GM19452 (cell line): ENCODE measurements around the gene PNCK.

Source experiments
- ATAC-seq: cut with Tn5 transposase; IDR thresholded peaks from one replicate; pipeline ENCODE4 v1.9.1; 2021; ENCODE audit not compliant: unreplicated experiment

The PNCK gene

DNA sequence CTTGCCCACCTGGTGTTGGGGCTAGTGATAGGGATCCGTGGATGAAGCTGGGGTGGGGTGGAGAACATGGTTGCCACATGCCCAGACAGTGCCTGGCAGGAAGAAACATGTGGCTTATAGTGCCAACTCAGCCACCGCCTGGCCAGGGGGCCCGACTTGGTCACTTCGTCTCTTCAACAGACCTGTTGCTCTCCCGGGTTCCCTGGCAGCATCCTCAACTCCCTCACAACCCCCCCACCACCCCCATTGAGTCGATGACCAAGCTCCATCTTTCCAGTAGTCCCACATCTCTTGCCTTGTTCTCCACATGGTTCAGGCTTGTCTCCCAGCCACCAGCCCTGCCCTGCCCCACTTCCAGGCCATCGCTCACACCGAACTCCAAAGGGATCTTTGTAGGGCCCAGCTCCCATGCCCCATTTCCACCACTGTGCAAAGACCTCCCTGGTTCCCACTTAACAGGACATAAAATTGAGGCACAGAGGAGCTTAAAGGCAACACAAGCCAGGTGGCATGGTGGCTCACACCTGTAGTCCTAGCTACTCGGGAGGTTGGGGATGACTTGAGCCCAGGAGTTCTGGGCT, 7.8 kb downstream of the PNCK start:
- ATAC-seq, result no peak

DNA sequence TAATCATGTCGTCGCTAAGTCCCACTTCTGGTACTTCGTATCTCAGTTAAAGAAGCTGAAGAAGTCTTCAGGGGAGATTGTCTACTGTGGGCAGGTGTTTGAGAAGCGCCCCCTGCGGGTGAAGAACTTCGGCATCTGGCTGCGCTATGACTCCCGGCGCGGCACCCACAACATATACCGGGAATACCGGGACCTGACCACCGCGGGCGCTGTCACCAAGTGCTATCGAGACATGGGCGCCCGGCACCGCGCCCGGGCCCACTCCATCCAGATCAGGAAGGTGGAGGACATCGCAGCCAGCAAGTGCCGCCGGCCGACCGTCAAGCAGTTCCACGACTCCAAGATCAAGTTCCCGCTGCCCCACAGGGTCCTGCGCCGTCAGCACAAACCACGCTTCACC, 11.3 kb downstream of the PNCK start:
- ATAC-seq, result no peak

DNA sequence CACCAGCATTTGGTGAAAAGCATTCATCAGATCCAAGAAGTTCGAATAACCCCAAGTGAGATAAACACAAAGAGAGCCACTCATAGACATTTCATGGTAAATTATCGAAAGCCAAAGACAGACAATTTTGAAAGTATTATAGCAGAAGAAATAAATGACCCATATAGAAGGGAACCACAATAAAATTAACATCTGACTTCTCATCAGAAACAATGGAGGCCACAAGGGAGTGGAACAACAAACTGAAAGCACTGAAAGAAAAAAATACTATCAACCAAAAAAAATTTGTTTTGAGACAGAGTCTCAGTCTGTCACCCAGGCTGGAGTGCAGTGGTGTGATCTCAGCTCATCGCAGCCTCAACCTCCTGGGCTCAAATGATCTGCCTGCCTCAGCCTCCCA, 14.3 kb downstream of the PNCK start:
- no peak for ATAC-seq

DNA sequence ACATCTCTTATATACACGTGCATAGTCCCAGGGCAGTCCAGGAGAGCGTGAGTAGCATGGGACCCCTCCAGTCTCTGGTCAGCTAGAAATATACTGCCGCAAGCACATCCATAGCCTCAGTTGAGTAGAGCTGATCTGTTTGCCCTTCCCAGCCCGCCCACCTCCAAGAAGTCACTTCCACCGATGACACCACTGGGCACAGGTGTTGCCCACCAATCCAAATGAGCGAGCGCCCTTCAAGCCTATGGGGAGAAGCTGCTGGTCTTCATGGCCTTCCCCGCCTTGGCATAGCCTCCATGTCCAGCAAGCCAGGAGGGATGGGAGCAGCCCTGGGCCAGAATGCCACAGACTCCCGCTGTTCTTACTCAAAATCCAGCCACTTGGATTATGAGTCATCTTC, 16.5 kb downstream of the PNCK start:
- no peak for ATAC-seq

DNA sequence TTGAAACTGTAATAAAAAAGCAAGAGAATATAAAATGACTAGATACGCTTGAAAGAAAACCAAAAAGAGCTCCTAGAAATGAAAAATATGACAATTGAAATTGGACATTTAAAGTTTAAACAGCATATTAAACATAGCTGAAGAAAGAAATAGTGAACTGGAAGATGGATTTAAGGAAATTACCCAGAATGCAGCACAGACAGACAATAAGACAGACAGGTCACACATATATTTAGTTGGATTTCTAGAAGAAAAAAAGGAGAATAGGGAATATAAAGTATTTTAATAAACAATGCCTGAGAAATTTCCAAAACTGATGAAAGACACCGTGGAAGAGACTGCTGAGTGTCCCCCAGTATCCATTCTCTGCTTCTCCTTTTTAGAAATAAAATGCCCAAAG, 20.1 kb downstream of the PNCK start:
- ATAC-seq, result no peak

DNA sequence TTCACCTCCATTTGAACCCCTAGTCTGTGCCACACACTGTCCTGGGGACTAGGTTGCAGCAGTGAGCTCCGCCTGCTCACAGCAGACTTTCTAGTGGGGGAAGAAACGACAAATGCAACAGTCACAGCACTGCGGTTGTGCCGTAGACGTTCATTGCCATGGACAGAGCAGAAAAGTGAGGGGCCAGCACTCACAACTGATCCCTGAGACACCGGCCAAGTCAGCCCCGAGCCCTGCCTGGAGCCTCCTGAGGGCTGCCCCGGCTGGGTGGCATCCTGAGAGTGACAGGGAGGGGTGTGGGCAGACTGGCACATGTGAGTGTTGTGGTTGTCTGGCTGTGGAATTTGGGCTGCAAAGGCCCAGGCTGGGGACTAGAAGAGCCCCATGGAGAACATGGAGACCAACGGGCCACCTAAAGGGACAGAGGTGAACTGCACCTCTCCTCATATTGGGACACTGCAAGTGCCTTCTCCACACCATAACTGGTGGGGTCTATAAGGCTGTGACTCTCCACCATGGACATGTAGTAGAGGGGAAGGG, 22.0 kb downstream of the PNCK start:
- no peak for ATAC-seq

DNA sequence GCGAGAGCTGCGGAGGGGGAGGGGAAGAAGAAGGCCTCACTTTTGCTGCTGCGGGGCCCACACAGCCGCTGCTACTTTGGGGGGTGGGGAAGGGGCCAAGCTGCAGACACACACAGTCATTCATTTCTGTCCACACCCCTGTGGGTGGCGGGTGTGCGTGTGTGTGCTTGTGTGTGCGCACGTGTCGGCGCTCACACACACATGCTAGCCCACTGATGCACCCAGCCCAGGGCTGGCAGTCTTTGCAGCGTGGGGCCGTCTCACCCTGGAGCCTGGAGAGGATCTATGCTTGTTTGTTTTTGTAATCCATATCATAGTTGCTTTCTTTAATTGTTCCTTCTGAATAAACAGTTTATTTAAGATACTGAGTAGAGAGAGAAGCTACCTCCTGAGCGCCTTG, 22.7 kb downstream of the PNCK start:
- ATAC-seq, result no peak

DNA sequence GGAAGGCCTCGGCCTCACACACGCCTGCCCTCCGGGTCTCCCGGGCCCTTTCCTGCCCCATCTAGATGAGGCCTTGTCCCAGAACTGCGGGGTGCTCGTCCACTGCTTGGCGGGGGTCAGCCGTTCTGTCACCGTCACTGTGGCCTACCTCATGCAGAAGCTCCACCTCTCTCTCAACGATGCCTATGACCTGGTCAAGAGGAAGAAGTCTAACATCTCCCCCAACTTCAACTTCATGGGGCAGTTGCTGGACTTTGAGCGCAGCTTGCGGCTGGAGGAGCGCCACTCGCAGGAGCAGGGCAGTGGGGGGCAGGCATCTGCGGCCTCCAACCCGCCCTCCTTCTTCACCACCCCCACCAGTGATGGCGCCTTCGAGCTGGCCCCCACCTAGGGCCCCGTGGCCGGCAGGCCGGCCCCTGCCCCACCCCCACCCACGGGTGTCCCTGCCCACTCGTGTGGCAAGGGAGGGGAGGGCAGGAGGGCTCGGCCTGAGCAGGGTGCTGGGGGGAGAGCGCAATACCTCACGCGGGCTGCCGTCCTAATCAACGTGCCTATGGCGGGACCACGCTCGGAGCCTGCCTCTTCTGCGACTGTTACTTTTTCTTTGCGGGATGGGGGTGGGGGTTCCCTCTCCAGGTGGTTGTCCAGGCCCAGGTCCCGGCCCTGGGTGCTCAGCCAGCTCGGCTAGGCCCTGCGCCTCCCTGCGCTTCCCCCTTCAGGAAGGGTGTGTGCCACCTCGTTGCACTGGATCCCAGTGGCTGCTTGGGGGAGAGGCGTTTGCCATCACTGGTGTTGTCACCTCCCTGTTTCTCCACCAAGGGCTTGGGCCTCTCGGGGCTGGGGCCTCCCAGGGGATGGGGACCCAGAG, 23.5 kb downstream of the PNCK start:
- ATAC-seq, result no peak

DNA sequence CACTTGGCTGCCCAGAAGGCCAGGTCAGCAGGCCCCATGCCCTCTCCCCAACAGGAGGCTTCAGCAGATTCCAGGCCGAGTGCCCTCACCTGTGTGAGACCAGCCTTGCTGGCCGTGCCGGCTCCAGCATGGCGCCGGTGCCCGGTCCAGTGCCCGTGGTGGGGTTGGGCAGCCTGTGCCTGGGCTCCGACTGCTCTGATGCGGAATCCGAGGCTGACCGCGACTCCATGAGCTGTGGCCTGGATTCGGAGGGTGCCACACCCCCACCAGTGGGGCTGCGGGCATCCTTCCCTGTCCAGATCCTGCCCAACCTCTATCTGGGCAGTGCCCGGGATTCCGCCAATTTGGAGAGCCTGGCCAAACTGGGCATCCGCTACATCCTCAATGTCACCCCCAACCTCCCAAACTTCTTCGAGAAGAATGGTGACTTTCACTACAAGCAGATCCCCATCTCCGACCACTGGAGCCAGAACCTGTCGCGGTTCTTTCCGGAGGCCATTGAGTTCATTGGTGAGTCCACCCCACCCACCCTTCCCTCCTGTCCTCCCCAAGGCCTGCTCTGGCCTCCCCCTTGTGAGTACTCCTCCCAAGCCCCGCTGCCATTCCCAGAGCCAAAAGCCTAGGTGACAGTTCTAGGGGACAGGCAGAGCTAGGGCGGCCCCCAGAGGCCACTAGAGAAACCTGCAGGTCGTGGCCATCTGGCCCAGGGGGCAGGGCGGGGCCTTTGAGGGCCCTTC, 24.3 kb downstream of the PNCK start:
- ATAC-seq, result no peak

DNA sequence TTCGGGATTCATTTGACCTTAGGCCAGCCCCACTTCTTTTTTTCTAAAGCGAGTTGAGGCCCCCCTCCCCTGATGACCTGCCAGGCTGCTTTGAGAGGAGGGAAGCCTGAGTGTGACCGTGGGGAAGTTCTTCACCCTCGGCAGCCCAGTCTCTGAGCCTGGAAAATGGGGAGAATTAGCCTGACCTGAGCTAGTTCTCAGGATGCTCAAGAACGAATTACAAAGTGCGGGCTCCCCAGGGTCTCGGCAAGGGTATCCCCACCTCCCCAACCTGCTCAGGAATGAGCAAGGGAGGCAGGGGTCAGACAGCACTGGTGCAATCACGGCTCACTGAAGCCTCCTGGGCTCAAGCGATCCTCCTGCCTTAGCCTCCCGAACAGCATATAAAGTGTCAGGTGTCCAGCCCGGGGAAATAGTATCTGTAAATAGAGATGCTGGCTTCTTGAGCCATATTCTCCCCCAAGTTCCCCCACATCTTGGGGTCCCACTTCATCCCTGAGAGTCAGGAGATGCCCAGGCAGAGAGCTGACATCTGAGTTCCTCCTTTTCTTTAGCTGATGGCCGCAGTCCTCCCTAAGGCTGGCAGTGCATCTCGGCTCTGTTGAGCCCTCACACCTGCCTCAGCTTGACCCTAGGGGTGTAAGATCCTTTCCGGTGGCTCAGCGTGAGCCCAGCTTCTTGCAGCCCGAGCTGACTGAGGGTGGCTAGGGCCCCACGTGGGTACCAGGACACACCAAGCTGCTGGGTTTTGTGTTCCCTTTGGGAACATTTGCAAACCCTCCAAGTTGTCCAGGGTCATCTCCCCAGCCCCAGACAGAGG, 25.0 kb downstream of the PNCK start:
- ATAC-seq, result no peak

DNA sequence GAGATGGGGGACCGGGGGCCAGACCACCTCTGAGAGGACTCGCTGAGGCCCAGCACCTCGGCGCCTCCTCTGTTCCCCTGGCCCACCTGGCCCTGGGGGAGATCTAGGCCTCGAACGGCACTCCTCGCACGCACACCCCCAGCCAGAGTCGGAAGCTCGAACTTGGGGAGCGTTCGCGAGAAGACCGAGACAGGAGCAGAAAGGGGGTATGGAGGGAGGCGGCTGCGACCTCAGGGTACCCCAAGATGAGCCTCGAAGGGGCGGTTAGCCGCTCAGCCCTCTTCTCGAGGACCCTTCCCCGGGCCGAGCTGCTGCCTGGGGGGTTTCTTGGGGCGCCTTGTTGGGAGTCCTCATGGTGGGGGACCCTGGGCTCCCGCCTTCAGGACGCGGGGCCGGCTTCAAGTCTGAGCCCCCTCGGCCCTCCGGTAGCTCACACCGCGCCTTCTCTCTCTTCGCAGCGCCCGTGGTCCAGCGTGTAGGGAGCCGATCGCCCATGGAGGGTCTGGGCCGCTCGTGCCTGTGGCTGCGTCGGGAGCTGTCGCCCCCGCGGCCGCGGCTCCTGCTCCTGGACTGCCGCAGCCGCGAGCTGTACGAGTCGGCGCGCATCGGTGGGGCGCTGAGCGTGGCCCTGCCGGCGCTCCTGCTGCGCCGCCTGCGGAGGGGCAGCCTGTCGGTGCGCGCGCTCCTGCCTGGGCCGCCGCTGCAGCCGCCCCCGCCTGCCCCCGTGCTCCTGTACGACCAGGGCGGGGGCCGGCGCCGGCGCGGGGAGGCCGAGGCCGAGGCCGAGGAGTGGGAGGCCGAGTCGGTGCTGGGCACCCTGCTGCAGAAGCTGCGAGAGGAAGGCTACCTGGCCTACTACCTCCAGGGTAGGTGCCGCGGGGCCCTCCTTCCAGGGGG, 25.9 kb downstream of the PNCK start:
- ATAC-seq, result no peak

DNA sequence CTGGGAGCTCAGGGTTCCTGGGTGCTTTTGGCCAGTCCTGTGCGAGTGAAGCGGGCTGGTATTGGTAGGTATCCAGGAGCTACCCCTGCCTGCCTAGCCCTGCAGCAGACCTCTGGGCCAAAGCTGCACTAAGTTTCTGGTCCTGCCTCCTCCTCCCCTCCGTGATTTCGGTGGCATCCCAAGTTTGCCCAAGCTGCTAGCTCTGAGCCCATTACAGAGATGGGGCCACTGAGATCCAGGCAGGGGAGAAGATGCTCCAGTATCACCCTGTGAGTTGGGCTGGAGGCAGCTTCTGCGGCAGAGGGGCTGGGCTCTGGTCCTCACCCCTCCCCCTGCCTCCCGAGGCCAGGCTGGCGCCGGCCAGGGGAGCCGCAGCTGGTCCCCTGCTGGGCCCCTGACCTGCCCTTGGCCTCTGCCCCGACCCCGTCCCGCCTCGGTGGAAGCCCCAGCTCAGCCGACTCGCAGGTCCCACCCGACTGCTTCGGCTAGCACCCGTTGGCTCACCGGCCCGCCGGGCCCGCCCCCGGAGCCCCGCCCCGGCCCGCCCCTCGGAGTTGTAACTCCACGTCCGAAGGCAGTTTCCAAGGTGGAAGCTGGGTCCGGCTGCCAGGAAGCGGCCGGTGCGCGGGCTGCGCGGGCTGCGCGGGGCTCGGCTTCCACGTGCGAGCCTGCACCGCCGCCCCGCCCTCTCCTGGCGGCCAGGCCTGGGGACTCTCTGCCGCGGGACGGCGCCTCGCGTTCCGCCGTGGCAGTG, 26.8 kb downstream of the PNCK start, which contains the start of gene DUSP9:
TSS of gene DUSP9 (plus strand) at position 584 of the 754 bp plus-strand sequence. CDS start 751 bp downstream, outside the sequence.
- no peak for ATAC-seq

DNA sequence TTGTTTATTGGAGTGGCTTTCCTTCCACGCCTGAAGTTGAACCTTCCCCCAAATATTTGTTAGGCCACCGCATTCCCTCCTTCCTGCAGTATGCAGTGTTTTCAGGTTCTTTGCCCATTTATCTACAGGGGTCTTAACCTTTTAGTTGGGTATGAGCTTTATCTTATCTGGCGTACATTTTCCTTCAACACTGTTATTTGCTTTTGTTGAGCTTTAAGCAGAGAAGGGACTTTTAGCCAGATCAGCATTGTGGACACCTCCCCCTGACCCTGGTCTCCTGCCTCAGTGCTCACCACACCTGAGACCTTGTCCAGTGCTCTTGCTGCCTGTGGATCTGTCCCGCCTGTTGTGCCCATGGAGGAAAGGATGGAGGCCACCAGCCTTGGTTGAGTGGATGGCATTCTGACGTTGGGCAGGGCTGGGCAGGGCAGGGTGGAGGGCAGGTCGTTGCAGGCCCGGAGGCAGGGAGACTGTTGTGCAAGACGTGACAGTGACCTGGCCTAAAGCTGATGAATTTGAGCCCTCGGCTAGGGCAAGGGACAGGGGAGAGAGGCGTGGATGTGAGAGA, 27.6 kb downstream of the PNCK start:
- ATAC-seq, result no peak

DNA sequence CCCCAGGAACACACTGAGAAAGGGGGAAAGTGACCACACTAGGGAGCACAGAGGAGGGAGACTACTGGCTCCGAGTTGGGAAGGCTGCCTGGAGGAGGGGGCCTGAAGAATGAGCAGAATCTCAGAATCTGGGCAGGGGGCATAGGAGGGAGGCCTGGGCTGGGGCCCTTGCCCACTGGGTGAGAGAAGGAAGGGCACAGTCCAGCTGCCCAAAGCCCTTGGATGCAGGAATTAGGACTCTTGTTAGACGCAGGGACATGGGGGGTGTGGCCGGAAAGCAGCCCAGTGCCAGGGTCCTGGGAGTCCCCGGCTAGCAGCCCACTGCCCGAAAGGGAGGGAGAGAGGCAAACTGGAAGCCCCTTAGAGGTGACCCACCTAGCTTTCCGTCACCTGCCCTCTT, 28.5 kb downstream of the PNCK start:
- no peak for ATAC-seq

DNA sequence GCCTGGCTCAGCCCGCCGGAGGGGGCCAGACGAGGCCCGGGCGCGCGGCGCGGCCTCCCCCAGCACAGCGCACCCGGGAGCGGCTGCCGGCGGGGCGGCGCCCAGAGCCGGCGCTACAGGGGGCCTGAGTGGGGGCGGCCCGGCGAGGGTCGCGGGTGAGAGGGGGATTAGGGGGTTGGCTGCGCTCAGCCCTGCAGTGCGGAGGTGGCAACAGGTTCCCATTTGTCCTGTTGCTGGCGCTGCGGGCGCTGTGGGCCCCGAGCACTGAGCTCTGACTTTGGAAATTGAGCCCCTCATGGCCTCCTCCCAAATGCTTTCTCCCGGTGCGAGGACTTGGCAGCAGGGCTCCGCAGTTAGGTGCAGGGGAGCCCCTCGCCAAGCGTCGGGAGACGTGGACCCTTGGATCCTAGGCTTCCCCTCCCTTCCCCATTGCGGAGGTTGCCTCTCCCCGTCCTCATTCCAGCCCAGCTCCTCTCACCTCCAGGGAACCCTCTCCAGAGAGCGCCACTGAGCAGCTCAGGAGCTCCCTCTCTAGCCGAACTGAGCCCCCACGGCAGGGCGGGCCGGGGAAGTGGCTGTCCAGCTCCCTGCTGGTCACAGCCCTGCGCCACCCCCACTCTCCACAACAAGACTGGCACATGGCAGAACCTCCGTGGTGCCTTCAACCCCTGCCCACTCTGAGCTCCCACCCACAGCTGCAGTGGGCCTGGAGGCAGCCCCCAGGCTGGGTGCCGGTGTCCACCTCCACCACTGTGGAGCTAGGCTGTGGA, 29.1 kb downstream of the PNCK start:
- ATAC-seq, result no peak

DNA sequence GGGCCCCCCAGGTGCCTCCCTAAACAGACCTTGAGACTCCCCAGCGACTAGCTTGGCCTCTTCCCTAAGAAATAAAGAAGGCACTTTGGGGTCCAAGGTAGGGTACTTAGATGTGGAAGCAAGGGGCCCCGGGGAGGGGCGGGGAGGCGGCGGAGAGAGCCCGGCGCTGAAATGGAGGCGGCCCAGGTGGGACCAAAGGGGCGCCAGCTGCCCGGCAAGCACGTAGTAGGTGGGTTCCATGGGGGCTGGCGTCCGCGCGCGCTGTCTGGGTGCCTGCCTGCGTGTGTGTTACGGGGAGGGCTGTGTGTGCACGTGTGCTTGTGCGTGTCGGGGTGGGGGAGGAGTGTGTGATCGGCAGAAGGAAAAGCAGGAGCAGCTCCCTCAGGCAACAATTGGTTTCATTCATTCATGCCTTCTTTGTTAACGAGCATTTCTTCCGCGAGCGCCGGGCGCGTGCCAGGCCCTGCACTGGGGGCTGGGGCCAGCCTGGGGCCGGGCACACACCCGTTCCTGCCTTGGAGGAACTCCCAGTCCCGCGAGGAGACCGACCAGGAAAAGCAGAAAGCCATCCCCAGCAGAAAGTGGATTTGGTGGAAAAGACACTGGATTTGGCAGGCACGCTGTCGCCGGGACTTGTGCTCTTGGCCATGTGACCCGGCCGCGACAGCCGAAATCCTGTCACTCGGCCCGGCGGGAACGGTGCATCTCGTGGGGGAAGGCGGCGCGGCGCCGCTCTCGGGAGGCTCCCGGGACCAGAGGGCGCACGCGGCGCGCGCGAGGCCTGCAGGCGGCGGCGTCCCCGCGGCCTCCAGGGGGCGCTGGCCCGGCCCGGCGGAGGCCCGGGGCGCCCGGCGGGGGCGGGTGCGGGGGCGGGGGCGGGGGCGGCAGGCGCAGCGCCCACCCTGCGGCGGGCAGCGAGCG, 29.9 kb downstream of the PNCK start:
- ATAC-seq, result no peak
